KMS-11 (cell line): Measurements from ENCODE around the gene PDK4.

Experiments used
- H2AFZ ChIP-seq: fragments of 200-600 bp; sonication (generic); 2 replicates; pipeline ENCODE4 v1.6.1; 2016; ENCODE audit warnings: antibody characterized with exemption, mixed run types, low read depth
- H3K27ac ChIP-seq: fragments of 200-600 bp; sonication (generic); 2 replicates; pipeline ENCODE4 v1.6.1; 2016; ENCODE audit warnings: mild to moderate bottlenecking, mixed run types
- H3K27me3 ChIP-seq: fragments of 200-600 bp; sonication (generic); 2 replicates; pipeline ENCODE4 v1.6.1; 2017; ENCODE audit warnings: mild to moderate bottlenecking, low read depth, mixed run types, moderate library complexity; ENCODE audit not compliant: insufficient read depth
- H3K36me3 ChIP-seq: fragments of 200-600 bp; sonication (generic); 2 replicates; pipeline ENCODE4 v1.6.1; 2017; ENCODE audit warnings: mild to moderate bottlenecking, mixed run types; ENCODE audit not compliant: insufficient read depth
- H3K4me1 ChIP-seq: fragments of 200-600 bp; sonication (generic); 2 replicates; pipeline ENCODE4 v1.6.1; 2016; ENCODE audit warnings: mild to moderate bottlenecking, low read depth, mixed run types; ENCODE audit not compliant: poor library complexity, severe bottlenecking
- H3K4me2 ChIP-seq: fragments of 200-600 bp; sonication (generic); 2 replicates; pipeline ENCODE4 v1.7.0; 2016; ENCODE audit warnings: mild to moderate bottlenecking, mixed run types
- H3K4me3 ChIP-seq: fragments of 200-600 bp; sonication (generic); IDR thresholded peaks from 2 replicates; pipeline ENCODE4 v1.6.1; 2017; ENCODE audit warnings: low read depth, low read length, mixed read lengths; ENCODE audit not compliant: insufficient read depth
- H3K79me2 ChIP-seq: fragments of 200-600 bp; sonication (generic); 2 replicates; pipeline ENCODE4 v1.6.1; 2016; ENCODE audit warnings: low read depth, mixed run types; ENCODE audit not compliant: insufficient read depth
- H3K9ac ChIP-seq: fragments of 200-600 bp; sonication (generic); 2 replicates; pipeline ENCODE4 v1.6.1; 2016; ENCODE audit warnings: mild to moderate bottlenecking, mixed run types
- H4K20me1 ChIP-seq: fragments of 200-600 bp; sonication (generic); 2 replicates; pipeline ENCODE4 v1.6.1; 2016; ENCODE audit warnings: mild to moderate bottlenecking, mixed run types; ENCODE audit not compliant: insufficient read depth
- TF ChIP-seq, protein P1 (sequence below): fragments of 200-600 bp; sonication (generic); conservative IDR thresholded peaks from 2 replicates; pipeline ENCODE4 v1.6.1; 2017; ENCODE audit warnings: low read depth, mild to moderate bottlenecking, antibody characterized with exemption, low read length, moderate library complexity, mixed read lengths

Gene PDK4

GRCh38 chr7:95590387-95591248 lies 5.7 kb downstream of the PDK4 start:
- H3K4me1 ChIP-seq: no peaks in the 10 kb centered on the region
- no peaks in the 10 kb centered on the region for H4K20me1 ChIP-seq
- no peak overlapping the region for H3K9ac ChIP-seq
- H3K27me3 ChIP-seq: no peaks in the 10 kb centered on the region
- no peaks in the 10 kb centered on the region for H3K79me2 ChIP-seq
- TF ChIP-seq, protein P1, sequence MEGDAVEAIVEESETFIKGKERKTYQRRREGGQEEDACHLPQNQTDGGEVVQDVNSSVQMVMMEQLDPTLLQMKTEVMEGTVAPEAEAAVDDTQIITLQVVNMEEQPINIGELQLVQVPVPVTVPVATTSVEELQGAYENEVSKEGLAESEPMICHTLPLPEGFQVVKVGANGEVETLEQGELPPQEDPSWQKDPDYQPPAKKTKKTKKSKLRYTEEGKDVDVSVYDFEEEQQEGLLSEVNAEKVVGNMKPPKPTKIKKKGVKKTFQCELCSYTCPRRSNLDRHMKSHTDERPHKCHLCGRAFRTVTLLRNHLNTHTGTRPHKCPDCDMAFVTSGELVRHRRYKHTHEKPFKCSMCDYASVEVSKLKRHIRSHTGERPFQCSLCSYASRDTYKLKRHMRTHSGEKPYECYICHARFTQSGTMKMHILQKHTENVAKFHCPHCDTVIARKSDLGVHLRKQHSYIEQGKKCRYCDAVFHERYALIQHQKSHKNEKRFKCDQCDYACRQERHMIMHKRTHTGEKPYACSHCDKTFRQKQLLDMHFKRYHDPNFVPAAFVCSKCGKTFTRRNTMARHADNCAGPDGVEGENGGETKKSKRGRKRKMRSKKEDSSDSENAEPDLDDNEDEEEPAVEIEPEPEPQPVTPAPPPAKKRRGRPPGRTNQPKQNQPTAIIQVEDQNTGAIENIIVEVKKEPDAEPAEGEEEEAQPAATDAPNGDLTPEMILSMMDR: no peak
- H3K36me3 ChIP-seq: no peaks in the 10 kb centered on the region
- no peak overlapping the region for H3K4me3 ChIP-seq
- no peak overlapping the region for H3K27ac ChIP-seq
- H3K4me2 ChIP-seq: no peak overlapping the region
- H2AFZ ChIP-seq: no peak overlapping the region

DNA sequence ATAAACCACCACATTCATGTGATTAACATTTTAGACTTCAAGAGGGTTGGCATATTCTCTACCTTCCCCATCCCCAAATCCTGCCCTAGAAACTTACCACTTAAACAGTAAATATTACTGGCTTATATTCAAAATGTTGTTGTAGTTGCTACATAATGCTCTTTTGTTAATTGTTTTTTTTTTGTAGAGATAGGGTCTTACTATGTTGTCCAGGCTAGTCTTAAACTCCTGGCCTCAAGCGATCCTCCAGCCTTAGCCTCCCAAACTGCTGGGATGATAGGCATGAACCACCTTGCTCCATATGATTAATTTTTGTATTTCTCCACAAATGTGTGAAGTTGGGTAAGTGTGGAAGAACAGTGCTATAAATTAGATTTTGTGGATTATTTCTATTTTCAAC lies 6.5 kb downstream of the PDK4 start:
- no peaks in the 10 kb centered on the region for H3K4me1 ChIP-seq
- no peaks in the 10 kb centered on the region for H3K27me3 ChIP-seq
- no peaks in the 10 kb centered on the region for H3K79me2 ChIP-seq
- no peaks in the 10 kb centered on the region for H4K20me1 ChIP-seq
- TF ChIP-seq, protein P1: no peak
- no peak overlapping the region for H2AFZ ChIP-seq
- no peak overlapping the region for H3K9ac ChIP-seq
- no peaks in the 10 kb centered on the region for H3K36me3 ChIP-seq
- no peak overlapping the region for H3K4me3 ChIP-seq
- no peak overlapping the region for H3K27ac ChIP-seq
- H3K4me2 ChIP-seq: no peak overlapping the region

DNA sequence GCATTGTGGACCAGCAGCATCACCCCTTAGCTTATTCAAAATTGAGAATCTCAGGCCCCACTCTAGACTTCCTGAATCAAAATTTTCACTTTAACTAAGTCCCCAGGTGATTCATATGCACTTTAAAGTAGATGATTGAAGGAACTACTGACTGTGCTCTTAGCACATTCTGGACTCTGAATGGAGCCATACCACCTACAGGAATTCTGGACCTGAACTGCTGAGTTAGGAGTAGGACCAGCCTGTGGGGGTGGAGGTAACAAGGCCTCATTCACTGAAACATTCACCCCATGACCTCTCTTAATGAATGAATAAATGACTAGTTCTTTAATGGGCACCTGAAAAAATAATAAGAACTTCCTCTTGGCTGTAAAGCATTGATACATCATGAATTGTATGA lies 7.3 kb downstream of the PDK4 start:
- H3K36me3 ChIP-seq: no peaks in the 10 kb centered on the region
- H3K4me2 ChIP-seq: no peak overlapping the region
- H3K79me2 ChIP-seq: no peaks in the 10 kb centered on the region
- H3K9ac ChIP-seq: no peak overlapping the region
- TF ChIP-seq, protein P1: no peak
- H4K20me1 ChIP-seq: no peaks in the 10 kb centered on the region
- H3K4me1 ChIP-seq: no peaks in the 10 kb centered on the region
- no peak overlapping the region for H2AFZ ChIP-seq
- H3K4me3 ChIP-seq: no peak overlapping the region
- no peaks in the 10 kb centered on the region for H3K27me3 ChIP-seq
- no peak overlapping the region for H3K27ac ChIP-seq

DNA sequence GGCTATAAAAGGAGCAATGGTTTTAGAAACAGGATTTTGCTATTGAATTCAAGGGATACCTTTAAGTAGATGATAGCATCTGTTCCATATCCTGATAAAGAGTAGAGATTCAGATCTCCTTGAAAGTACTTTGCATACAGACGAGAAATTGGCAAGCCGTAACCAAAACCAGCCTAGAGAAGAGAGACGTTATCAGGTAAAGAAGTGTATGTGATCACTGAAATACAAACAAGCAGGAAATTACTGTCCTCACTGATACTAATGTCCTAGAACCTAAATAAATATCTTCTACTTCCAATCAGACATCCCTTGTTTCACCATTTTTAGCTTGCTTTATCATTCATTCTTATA lies 9.4 kb downstream of the PDK4 start:
- no peak overlapping the region for H3K27ac ChIP-seq

More for the DNA sequence above, 9.4 kb downstream of the PDK4 start:
- H3K9ac ChIP-seq: no peak overlapping the region
- no peak overlapping the region for H2AFZ ChIP-seq
- no peaks in the 10 kb centered on the region for H3K27me3 ChIP-seq
- H3K4me3 ChIP-seq: no peak overlapping the region
- H3K4me1 ChIP-seq: no peaks in the 10 kb centered on the region
- H3K4me2 ChIP-seq: no peak overlapping the region
- no peaks in the 10 kb centered on the region for H3K36me3 ChIP-seq
- TF ChIP-seq, protein P1: no peak
- no peaks in the 10 kb centered on the region for H4K20me1 ChIP-seq
- no peaks in the 10 kb centered on the region for H3K79me2 ChIP-seq
